ENCODE data around the gene SLC5A9.

Gene SLC5A9

DNA sequence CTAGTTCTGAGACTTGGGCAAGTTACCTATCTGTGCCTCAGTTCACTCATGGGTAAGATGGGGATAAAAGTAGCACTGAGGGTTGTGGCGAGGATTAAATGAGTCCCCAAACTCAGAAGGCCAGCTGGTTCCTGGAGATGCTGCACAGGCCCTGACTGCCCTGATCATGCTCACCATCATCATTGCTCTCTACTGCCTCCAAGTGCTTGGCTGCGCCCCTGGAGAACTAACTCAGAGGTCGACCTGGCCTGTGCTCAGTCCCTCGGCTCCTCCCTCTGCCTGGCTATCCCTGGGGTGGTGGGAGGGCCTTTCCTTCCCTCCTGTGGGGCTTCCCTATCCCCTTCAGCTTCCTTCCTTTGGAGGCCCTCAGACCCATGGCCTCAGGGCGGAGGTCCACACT, 5.6 kb downstream of the SLC5A9 start:
- H3K4me1 ChIP-seq (ENCODE audit: low read length): peaks cover 5% of the 10 kb centered on the region; the same call in 1 of the 2 replicates
- no peak overlapping the region for H3K27ac ChIP-seq (ENCODE audit: low read length)
- H3K4me2 ChIP-seq (ENCODE audit: low read length): no peak overlapping the region
- no peak overlapping the region; the same call in 1 of the 2 replicates for H2AFZ ChIP-seq (ENCODE audit: low read depth, low read length)
- H3K79me2 ChIP-seq (ENCODE audit: low read length): no peaks in the 10 kb centered on the region
- no peaks in the 10 kb centered on the region for H3K9me3 ChIP-seq (ENCODE audit: insufficient read depth, low read length)
- H3K4me3 ChIP-seq (ENCODE audit: low read length): no peak overlapping the region
- no peaks in the 10 kb centered on the region for H3K27me3 ChIP-seq (ENCODE audit: low read depth, low read length)
- H3K9ac ChIP-seq (ENCODE audit: low read length): no peak overlapping the region
- no peaks in the 10 kb centered on the region for H4K20me1 ChIP-seq (ENCODE audit: insufficient read depth, low read length)
- TF ChIP-seq, protein P1, sequence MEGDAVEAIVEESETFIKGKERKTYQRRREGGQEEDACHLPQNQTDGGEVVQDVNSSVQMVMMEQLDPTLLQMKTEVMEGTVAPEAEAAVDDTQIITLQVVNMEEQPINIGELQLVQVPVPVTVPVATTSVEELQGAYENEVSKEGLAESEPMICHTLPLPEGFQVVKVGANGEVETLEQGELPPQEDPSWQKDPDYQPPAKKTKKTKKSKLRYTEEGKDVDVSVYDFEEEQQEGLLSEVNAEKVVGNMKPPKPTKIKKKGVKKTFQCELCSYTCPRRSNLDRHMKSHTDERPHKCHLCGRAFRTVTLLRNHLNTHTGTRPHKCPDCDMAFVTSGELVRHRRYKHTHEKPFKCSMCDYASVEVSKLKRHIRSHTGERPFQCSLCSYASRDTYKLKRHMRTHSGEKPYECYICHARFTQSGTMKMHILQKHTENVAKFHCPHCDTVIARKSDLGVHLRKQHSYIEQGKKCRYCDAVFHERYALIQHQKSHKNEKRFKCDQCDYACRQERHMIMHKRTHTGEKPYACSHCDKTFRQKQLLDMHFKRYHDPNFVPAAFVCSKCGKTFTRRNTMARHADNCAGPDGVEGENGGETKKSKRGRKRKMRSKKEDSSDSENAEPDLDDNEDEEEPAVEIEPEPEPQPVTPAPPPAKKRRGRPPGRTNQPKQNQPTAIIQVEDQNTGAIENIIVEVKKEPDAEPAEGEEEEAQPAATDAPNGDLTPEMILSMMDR (IDR thresholded peaks at IDR 0.05; ENCODE audit: low read depth, low read length): no peak
- TF ChIP-seq EZH2phosphoT487 (IDR thresholded peaks at IDR 0.05; ENCODE audit: low read depth): no peak
- no peaks in the 10 kb centered on the region for H3K36me3 ChIP-seq (replicated peaks; ENCODE audit: low read depth, low read length)

DNA sequence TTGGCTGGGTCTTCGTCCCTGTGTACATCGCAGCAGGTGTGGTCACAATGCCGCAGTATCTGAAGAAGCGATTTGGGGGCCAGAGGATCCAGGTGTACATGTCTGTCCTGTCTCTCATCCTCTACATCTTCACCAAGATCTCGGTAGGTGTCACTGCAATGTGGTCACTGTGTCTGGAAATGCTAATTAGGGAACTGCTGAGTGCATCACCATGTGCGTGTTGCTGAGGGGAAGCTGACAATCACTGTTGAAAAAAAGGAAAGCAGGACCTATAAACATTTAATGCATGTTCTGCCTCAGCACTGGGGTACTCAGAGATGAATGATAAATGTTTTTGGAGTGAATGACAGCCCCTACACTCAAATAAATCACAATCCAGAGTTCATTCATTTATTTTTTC, 6.8 kb downstream of the SLC5A9 start:
- Histone ChIP-seq H3K27me3 (ENCODE audit: low read depth, low read length) (no peaks in the 10 kb centered on the region), H2AFZ (ENCODE audit: low read depth, low read length) (no peak overlapping the region), H3K9ac (ENCODE audit: low read length) (no peak overlapping the region), H3K79me2 (ENCODE audit: low read length) (no peaks in the 10 kb centered on the region), H3K4me2 (ENCODE audit: low read length) (no peak overlapping the region), H3K4me3 (ENCODE audit: low read length) (no peak overlapping the region), H3K4me1 (ENCODE audit: low read length) (peaks cover 5% of the 10 kb centered on the region; the same call in 1 of the 2 replicates), H3K27ac (ENCODE audit: low read length) (no peak overlapping the region), H3K36me3 (replicated peaks; ENCODE audit: low read depth, low read length) (no peaks in the 10 kb centered on the region), H3K9me3 (ENCODE audit: insufficient read depth, low read length) (no peaks in the 10 kb centered on the region), H4K20me1 (ENCODE audit: insufficient read depth, low read length) (no peaks in the 10 kb centered on the region)
- TF ChIP-seq, protein P1 (IDR thresholded peaks at IDR 0.05; ENCODE audit: low read depth, low read length): no peak
- no peak for TF ChIP-seq EZH2phosphoT487 (IDR thresholded peaks at IDR 0.05; ENCODE audit: low read depth)

DNA sequence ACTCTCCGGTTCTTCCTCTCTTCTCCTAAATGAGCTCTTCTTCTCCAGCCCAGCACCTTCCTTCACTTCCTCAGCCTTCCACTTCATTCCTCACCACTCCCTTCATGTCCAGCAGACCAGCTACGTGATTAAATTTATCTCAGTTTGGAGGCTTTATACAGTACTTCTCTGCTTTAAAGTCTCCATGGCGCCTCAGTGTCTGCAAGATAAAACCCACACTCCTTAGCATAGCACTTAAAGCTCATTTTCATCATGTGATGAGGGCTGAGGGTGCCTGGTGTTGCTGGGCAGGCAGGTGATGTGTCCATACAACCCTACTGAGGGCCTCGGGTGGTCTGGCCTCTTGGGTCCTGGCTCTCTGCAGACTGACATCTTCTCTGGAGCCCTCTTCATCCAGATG, 7.7 kb downstream of the SLC5A9 start:
- no peak for TF ChIP-seq EZH2phosphoT487 (IDR thresholded peaks at IDR 0.05; ENCODE audit: low read depth)
- TF ChIP-seq, protein P1 (IDR thresholded peaks at IDR 0.05; ENCODE audit: low read depth, low read length): no peak
- Histone ChIP-seq H3K36me3 (replicated peaks; ENCODE audit: low read depth, low read length) (no peaks in the 10 kb centered on the region), H3K4me3 (ENCODE audit: low read length) (no peak overlapping the region), H2AFZ (ENCODE audit: low read depth, low read length) (no peak overlapping the region), H3K4me2 (ENCODE audit: low read length) (no peak overlapping the region), H3K9me3 (ENCODE audit: insufficient read depth, low read length) (no peaks in the 10 kb centered on the region), H3K27me3 (ENCODE audit: low read depth, low read length) (no peaks in the 10 kb centered on the region), H4K20me1 (ENCODE audit: insufficient read depth, low read length) (no peaks in the 10 kb centered on the region), H3K27ac (ENCODE audit: low read length) (no peak overlapping the region), H3K9ac (ENCODE audit: low read length) (no peak overlapping the region), H3K4me1 (ENCODE audit: low read length) (peaks cover 5% of the 10 kb centered on the region; the same call in 1 of the 2 replicates), H3K79me2 (ENCODE audit: low read length) (no peaks in the 10 kb centered on the region)

DNA sequence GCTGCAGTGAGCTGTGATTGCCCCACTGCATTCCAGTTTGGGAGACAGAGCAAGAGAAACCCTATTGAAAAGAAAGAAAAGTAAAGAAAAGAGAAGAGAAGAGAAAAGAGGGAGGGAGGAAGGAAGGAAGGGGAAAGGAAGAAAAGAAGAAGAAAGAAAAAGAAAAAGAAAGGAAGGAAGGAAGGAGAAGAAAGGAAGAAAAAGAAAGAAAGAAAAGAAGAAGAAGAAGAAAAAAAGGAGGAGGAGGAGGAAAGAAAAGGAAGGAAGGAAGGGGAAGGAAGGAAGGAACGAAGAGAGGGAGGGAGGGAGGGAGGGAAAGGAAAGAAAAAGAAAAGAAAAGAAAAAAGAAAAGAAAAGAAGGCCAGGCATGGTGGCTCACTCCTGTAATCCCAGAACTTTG, 10.2 kb downstream of the SLC5A9 start:
- H3K27ac ChIP-seq (ENCODE audit: low read length): no peak overlapping the region
- no peaks in the 10 kb centered on the region for H3K36me3 ChIP-seq (replicated peaks; ENCODE audit: low read depth, low read length)
- H4K20me1 ChIP-seq (ENCODE audit: insufficient read depth, low read length): no peaks in the 10 kb centered on the region
- TF ChIP-seq, protein P1 (IDR thresholded peaks at IDR 0.05; ENCODE audit: low read depth, low read length): no peak
- TF ChIP-seq EZH2phosphoT487 (IDR thresholded peaks at IDR 0.05; ENCODE audit: low read depth): no peak
- H2AFZ ChIP-seq (ENCODE audit: low read depth, low read length): no peak overlapping the region
- no peak overlapping the region for H3K4me3 ChIP-seq (ENCODE audit: low read length)
- peaks cover 3% of the 10 kb centered on the region; the same call in 1 of the 2 replicates for H3K4me1 ChIP-seq (ENCODE audit: low read length)
- no peak overlapping the region for H3K9ac ChIP-seq (ENCODE audit: low read length)
- H3K9me3 ChIP-seq (ENCODE audit: insufficient read depth, low read length): no peaks in the 10 kb centered on the region
- H3K79me2 ChIP-seq (ENCODE audit: low read length): no peaks in the 10 kb centered on the region
- H3K27me3 ChIP-seq (ENCODE audit: low read depth, low read length): peaks cover 3% of the 10 kb centered on the region; the same call in 1 of the 2 replicates
- H3K4me2 ChIP-seq (ENCODE audit: low read length): no peak overlapping the region

Measured in OCI-LY3 (cell line).